GM10248 (cell line): Measurements from ENCODE around the gene PITPNC1.
"Not testable (repeated sequence)": the region's sequence is repeated elsewhere in the genome, so short reads cannot be mapped to it uniquely, and the experiment has no call there.

Experiments
- CTCF ChIA-PET: fragments of 300-600 bp; sonication (Branson Sonifier 250); formaldehyde crosslinking; extraction: SDS; loops from one replicate; lab custom pipeline; 2021; ENCODE audit warnings: antibody characterized with exemption; lab: Yijun Ruan, JAX
- POLR2A ChIA-PET: fragments of 350-650 bp; sonication (Branson Sonifier 250); formaldehyde crosslinking; extraction: SDS; loops from one replicate; lab custom pipeline; 2020; ENCODE audit warnings: antibody characterized with exemption; lab: Yijun Ruan, JAX
- DNase-seq: peaks from one replicate; pipeline ENCODE4 v3.0.0; 2012; ENCODE audit errors: extremely low spot score
- CTCF ChIP-seq: IDR thresholded peaks from 2 replicates; pipeline ENCODE4 v1.5.1; 2012; ENCODE audit warnings: mild to moderate bottlenecking, low read depth; ENCODE audit errors: extremely low read depth, missing control alignments, control extremely low read depth

PITPNC1 gene

GRCh38 chr17:67476787-67477335 lies 99.8 kb downstream of the PITPNC1 start:
- no peak for DNase-seq
- no peak for TF ChIP-seq CTCF
- ChIA-PET POLR2A (interaction anchor here (0.6 kb wide), 1 partner anchor 131 kb away, joined by 4 read pairs; no protein-coding TSS in a partner anchor), CTCF (interaction anchor here (0.9 to 5.9 kb wide), 12 partner anchors 10 to 126 kb away, joined by 3 to 70 read pairs (median 10); no protein-coding TSS in a partner anchor)

GRCh38 chr17:67477687-67478086 lies 100.6 kb downstream of the PITPNC1 start:
- ChIA-PET CTCF (interaction anchor here (0.9 to 5.9 kb wide), 5 partner anchors 11 to 98 kb away, joined by 3 to 70 read pairs (median 4); no protein-coding TSS in a partner anchor), POLR2A (no interaction called here)
- no peak for TF ChIP-seq CTCF
- no peak for DNase-seq

- TF ChIP-seq CTCF: no peak
- CTCF ChIA-PET: interaction anchor here (1.1 to 5.9 kb wide), 5 partner anchors 12 to 103 kb away, joined by 3 to 70 read pairs (median 4); no protein-coding TSS in a partner anchor
- POLR2A ChIA-PET: no interaction called here
- DNase-seq: no peak
These were observed 101.4 kb downstream of the PITPNC1 start for GRCh38 chr17:67478401-67479041.

- ChIA-PET CTCF (interaction anchor here (1.1 kb wide), 1 partner anchor 104 kb away, joined by 4 read pairs; no protein-coding TSS in a partner anchor), POLR2A (no interaction called here)
- no peak for DNase-seq
- no peak for TF ChIP-seq CTCF
These were observed 102.1 kb downstream of the PITPNC1 start for GRCh38 chr17:67479148-67479547.

GRCh38 chr17:67480959-67481358 lies 103.9 kb downstream of the PITPNC1 start:
- DNase-seq: not testable (repeated sequence)
- CTCF ChIA-PET: interaction anchor here (1.1 to 5.3 kb wide), 7 partner anchors 7 to 109 kb away, joined by 3 to 27 read pairs (median 9); no protein-coding TSS in a partner anchor
- POLR2A ChIA-PET: interaction anchor here (0.7 kb wide), 1 partner anchor 37 kb away, joined by 3 read pairs; no protein-coding TSS in a partner anchor

GRCh38 chr17:67481808-67482207 lies 104.7 kb downstream of the PITPNC1 start:
- ChIA-PET CTCF (interaction anchor here (0.9 to 5.3 kb wide), 13 partner anchors 8 to 110 kb away, joined by 3 to 27 read pairs (median 5); no protein-coding TSS in a partner anchor), POLR2A (no interaction called here)
- no peak for TF ChIP-seq CTCF
- no peak for DNase-seq

- POLR2A ChIA-PET: no interaction called here
- TF ChIP-seq CTCF: no peak
- CTCF ChIA-PET: interaction anchor here (1.0 to 5.3 kb wide), 10 partner anchors 9 to 111 kb away, joined by 3 to 27 read pairs (median 6); no protein-coding TSS in a partner anchor
- no peak for DNase-seq
These were observed 105.7 kb downstream of the PITPNC1 start for GRCh38 chr17:67482764-67483163.
